DLD1 (cell line): ENCODE results near the gene DNAJA2.
"Not testable (repeated sequence)": the region's sequence is repeated elsewhere in the genome, so short reads cannot be mapped to it uniquely, and the experiment has no call there.

Experiments used
- in situ Hi-C: cut with HindIII; loops from 2 replicates; pipeline ENCODE4 v1.10.0; 2017; ENCODE audit warnings: low sequenced_read_pairs

Gene DNAJA2

DNA sequence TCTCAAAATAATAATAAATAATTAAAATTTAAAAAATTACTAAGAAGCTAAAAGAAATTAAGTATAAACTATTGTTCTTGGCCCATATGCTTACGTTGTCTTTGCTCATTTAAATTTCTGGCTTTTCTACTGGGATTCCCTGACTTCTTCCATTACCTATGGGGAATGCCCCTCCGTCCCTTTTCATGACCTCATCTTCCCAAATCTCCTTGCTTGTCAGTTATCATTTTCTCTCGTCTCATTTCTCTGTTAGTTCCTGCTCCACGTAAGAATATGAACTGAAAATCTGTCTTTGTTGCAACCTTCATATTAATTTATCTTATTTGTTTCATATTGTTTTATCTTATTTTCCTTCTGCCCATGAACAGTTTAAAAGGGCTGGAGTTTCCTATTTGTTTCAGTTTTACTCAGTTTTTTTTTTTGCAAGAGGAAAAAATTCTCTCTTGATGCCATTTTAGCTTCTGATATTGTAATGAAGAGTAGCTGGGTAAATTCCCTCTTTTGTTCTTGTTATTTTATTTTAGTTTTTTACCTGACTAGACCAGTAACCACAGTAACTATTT, 2.5 kb upstream of the DNAJA2 start:
- in situ Hi-C loops: no loop called here

DNA sequence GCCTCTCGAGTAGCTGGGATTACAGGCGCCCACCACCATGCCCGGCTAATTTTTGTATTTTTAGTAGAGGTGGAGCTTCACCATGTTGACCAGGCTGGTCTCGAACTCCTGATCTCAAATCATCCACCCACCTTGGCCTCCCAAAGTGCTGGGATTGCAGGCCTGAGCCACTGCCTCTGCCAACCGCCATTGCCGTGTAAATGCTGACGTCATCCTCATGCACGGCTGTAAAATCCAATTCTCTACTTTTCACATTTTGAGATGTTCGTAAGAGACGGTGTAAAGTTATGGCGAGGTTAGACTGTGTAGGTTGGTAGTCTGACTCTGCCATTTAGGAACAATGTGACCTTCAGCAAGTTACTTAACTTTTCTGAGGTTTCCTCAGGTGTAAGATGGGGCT, 1.7 kb upstream of the DNAJA2 start:
- in situ Hi-C loops: no loop called here

DNA sequence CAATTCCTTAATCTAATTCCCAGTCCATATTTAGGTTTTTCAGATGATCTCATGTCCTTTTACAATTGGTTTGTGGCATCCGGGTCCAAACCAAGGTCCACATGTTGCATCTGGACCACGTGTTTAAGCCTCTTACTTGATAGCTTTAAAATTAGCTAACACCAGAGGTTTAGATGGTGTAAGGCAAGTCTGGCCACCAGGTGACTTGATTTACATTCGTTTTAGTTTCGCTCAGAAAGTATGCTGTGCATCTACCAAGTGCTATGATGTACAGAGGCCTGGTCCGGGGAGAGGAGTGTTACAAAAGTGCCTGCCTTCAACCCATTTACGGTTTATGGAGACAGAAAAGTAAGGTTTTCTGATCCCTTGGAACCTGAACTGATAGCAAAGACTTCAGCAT, 878 bp upstream of the DNAJA2 start:
- in situ Hi-C loops: no loop called here

DNA sequence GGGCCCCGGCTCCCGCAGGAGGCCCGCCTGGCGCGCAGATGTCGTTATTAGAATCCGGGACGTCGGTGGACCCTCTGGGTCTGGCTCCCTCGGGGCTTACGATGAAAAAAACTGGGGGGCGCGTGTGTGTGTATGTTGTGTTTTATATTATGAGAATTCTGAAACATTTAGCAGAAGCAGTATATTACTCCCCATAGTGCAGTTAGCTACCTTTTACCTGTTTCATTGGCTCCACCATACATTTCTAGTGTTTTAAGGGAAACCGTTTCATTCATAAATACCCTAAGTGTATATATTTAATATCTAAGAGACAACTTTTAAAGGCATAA, 486 bp upstream of the DNAJA2 start:
- in situ Hi-C loops: no loop called here

DNA sequence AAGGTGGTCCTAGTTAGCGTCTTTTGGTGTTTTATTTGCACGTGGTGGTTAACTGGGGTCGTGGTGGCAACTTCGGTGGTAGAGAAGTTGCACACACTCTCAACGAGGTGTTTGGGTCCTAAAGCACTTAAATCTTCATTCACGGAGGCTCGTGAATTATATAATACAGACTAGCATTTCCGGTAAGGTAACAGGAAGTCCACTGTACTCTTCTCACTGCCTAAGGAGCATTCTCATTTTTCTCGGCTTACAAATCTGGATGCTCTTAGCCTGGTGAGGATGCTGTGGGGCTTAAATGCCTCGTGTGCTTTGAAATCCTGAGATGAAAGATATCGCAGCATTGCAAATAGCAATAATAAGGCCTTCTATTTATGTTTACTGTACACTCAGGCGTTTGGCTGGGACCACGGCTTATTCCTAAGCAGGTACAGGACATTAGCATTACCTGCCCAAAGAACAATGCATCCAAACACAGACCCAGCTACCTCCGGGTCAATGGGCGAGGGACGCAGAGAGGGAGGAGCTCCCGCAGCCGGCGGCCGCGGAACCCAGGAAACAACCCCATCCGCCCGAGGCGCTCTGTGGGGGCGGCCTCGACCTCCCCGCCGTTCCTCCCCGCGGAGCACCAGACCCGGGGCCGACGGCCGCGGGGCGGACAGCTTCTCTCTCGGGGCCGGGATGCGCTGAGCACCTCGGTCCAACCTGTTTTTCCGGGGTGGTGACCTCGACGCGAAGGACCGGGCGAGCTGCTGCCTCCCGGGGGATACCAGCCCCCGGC, 856 bp downstream of the DNAJA2 start:
- in situ Hi-C loops: no loop called here

DNA sequence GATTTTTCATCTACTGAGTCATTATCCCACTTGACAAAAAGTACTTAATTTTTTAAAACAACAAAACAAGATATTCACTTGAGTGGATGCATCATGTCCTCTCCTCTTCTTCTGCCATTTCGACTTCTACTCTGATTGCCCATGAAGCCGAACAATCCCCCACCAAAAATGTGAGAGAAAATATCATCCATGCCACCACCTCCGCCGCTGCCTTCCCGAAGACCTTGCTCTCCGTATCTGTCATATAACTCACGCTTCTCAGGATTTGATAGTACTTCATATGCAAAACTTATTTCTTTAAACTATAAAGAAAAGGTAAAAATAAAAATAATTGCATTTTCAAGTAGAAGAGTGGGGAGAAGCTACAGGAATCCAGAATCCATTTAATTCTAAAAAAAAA, 2.2 kb downstream of the DNAJA2 start:
- in situ Hi-C loops: no loop called here

DNA sequence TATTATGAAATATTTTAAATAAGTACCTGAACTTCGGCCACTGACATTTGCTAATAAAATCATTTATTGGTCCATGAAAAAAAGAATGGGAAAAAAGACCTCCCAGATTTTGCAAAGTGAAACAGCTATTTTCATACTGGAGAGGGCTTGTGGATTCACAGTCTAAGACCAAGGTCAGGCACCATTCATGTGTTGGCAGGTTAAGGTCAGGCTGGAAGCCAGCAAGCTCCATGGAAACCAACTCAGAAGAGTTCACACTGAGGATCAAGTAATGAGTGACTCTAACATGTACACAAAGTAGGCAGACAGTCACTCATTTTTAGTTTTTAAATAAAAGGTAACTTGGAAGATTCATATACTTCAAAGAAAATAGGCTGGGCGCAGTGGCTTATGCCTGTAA, 3.4 kb downstream of the DNAJA2 start:
- in situ Hi-C loops: no loop called here

DNA sequence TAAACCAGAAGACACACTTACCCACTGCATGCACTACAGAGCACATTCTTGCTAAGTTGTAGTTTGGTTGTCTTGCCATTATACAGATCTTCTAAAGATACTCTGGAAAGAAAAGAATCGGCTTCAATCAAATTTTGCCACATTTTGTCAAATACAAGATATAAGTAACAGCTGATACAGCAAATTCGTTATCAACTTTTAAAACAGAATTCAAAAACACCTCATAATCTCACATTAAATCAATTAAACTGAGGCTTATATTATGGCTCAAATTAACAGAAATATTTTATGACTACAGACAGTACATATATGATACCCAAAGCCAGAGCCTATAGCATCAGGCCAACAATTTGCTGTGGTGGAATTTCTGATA, 5.4 kb downstream of the DNAJA2 start:
- in situ Hi-C loops: no loop called here

DNA sequence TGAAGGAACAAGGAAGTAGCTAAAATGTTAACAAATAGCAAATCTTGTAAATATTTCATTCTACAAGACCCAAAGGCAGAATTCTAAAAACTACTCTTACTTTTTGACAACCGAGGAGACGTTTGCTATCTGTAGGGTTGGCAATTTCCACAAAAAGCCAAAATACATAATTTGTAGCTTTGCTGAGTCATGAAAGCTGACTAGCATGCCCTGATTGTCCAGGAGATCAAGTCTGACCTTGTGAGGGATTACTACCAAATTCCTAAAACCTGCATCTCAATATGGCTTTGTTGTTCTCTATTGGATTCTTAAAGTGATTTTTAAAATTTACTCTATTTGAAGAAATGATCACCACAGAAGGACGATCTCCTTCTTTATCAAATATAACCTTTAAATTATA, 10.8 kb downstream of the DNAJA2 start:
- in situ Hi-C loops: no loop called here

DNA sequence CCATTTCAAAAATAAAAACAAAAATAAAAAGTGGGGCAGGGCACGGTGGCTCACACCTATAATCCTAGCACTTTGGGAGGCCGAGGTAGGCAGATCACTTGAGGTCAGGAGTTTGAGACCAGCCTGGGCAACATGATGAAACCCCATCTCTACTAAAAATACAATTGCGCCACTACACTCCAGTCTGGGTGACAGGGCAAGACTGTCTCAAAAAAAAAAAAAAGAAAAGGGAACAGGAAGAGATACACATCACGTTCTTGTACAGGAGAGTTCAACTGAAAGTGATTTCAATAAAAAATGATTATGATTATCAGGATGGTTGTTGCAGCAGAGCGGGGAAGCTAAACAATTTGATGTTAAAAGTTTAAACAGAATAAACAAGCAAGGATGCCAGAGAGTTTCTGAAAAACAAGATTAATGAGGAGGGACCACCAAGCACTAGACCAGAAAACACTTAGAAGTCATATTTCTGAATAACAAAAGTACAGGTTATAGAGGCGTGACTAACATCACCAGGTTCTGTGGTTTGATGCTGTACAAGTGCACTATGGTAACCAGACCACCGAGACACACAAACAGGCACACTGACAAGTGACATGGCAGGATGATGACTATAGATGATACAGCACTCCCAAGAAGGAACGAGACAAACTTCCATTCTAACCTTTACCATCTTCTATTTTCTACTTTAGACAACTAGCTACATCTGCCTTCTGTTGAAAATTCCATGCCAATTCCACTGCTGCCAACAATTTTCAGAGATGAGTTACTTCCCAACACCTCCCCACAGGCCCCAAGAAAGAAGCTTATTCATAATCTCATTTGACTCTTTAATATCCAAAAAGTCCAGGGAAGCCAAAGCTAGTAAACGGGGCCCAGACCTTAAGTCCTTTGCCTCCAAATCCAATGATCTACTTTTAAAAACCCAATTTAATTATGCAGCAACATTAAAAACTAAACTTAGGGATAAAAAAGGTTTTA, 11.8 kb downstream of the DNAJA2 start:
- in situ Hi-C loops: no loop called here

DNA sequence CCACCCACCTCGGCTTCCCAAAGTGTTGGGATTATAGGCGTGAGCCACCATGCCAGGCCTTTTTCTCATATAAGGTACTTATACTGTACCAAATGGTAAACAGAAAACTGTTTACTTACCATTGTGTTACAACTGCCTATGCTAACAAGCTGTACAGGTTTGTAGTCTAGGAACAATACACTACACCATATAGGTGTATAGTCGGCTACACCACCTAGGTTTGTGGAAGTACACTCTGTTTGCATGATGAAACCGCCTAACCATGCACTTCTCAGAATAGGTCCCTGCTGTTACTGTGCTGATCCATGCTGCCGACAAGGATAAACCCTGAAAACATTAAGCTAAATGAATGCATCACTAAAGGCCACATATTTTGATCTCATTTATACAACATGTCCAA, 18.9 kb downstream of the DNAJA2 start:
- in situ Hi-C loops: no loop called here

DNA sequence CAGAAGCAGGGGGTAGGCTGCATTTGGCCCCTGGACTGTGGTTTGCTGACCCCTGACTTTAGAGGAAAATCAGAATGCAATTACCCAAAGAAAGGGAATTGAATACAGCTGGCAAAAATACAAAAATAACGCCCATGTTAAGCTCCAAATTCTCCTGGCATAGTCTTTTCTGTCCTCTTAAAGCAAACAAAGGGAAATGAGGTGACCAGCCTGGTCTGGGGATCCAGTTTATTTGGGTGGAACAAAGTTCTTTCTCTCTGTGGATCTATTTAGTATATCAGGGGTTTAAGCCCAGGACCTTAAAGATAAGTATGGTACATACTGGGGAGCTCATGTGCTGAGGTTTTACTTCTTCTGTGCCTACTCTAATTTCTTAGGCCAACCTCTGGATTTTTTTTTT, 23.5 kb downstream of the DNAJA2 start:
- in situ Hi-C loops: no loop called here

DNA sequence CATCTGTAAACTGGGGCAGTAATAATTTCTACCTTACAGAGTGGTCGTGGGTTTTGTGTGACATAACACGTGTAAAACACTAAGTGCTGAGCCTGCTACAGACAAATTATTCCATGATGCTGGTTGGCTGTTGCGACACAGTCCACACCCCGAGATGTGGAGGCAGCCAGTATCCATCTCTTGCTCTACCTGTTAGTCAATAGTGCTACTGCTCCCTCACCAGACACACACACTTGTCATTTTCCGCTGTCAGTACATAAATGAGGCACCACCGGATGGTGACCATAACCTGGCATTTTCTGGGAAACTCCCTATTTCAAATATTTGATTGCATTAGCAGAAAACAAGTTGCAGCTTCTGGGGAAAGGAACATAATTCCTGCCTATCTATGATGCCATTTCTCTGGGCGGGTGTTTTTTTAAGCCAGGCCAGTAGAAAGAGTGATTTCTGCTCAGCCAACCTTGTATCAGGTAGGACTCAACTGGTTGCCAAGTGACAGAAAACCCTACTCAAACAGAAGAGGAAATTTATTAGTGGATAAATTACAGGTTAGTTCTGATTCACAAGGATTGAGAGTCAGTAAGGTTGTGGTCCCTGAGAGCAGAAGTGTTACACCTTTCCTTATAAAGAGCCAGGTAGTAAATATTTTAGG, 24.1 kb downstream of the DNAJA2 start:
- in situ Hi-C loops: no loop called here

DNA sequence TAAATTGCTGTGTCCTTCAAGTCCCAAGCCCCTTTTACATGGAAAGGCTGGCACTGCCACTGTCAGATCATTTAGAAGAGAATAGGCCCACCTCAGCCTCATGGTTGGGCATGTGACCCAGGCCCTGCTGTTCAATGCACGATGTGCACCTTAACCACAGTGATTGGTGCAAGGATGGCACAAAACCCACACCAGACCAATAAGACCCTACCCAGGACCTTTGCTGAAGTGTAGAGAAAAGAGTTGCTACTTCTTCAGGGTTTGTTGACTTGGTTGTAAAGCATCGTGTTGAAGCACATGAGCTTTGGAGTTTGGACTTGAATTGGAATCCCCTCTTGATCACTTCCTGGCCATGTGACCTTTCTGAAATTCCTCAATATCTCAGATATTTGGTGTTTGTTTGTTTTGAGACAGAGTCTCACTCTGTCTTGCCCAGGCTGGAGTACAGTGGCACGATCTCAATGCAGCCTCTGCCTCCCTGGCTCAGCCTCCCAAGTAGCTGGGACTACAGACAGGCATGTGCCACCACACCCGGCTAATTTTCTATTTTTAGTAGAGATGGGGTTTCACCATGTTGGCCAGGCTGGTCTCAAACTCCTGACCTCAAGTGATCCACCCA, 24.8 kb downstream of the DNAJA2 start:
- in situ Hi-C loops: no loop called here

DNA sequence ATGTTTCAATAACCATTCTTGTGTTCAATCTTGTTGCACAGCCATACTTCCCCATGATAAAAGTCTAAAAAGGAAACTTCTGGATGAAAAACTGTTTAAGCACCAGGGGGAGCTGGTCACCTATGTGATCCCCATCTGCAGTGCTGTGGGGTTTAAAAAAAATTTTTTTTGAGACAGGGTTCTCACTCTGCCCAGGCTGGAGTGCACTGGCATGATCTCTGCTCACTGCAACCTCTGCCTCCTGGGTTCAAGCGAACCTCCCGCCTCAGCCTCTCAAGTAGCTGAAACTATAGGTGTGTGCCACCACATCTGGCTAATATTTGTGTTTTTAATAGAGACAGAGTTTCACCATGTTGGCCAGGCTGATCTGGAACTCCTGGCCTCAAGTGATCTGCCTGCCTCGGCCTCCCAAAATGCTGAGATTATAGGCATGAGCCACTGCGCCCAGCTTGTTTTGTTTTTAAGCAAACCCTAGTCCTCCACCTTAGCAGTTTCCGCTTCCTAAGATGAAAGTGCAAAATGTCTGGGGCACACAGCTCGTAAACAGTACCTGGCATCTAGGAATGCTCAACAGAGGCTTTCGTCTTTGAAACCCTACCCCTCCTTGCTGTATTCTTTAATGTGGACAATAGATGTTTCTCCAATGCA, 25.4 kb downstream of the DNAJA2 start:
- in situ Hi-C loops: no loop called here

DNA sequence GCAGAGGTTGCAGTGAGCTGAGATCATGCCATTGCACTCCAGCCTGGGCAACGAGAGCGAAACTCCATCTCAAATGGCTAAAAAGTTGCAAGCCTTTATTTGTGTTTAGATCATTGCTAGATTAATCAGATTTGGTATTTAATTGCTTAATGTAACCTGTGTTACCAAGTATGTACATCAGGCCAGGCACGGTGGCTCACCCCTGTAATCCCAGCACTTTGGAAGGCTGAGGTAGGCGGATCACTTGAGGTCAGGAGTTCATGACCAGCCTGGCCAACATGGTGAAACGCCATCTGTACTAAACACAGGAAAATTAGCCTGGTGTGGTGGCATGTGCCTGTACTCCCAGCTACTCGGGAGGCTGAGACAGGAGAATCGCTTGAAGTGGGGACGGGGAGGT, 28.8 kb downstream of the DNAJA2 start:
- in situ Hi-C loops: not testable (repeated sequence)

DNA sequence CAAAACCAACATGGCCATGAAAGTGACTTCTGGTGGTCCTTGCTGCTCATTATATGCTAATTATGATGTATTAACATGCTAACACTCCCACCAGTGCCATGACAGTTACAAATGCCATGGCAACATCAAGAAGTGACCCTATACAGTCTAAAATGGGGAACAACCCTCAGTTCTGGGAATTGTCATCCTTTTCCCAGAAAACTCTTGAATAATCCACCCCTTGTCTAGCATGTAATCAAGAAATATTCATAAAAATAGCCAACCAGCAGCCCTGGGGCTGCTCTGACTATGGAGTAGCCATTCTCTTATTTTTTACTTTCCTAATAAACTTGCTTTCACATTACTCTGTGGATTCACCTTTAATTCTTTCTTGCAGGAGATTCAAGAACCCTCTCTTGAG, 35.9 kb downstream of the DNAJA2 start:
- in situ Hi-C loops: no loop called here

DNA sequence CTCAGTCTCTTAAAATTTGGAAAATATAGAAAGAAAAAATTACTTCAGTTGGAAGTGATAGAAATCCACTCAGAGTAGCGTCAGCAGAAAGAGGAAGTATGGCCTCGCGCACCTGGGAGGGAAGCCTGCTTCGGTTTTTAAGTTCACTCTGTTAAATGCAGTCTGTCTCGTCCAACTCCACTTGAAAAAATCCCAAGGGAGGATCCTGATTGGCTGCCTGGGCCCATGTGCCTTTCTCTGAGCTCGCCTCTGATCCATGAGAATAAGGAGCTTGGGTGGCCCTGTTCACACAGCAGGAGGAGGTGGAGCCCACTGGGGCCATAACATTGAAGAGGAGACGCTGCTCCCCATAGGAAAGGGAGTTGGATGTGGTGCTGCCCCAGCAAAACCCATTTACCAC, 40.7 kb downstream of the DNAJA2 start:
- in situ Hi-C loops: no loop called here

DNA sequence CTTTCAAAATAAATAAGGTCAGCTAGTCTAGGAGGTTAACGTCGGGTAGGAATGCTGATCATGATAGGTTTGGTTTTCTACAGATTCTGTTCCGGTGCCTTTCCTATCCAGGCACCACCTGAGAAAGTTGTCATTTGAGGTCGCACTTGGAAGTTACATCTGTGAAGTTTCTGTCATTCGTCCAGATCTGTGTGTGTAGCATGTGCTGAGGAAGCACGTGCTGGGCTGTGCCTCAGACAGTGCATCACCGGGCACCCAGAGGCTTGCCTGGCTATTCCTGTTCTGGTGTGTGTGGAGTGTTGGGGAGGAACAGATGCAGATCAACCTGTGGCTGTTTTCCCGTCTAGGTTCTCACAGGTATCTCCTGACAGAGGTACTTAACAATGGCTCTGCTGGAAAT, 42.6 kb downstream of the DNAJA2 start:
- in situ Hi-C loops: no loop called here
